ENCODE measurements around the gene RBM4B.

RBM4B gene

DNA sequence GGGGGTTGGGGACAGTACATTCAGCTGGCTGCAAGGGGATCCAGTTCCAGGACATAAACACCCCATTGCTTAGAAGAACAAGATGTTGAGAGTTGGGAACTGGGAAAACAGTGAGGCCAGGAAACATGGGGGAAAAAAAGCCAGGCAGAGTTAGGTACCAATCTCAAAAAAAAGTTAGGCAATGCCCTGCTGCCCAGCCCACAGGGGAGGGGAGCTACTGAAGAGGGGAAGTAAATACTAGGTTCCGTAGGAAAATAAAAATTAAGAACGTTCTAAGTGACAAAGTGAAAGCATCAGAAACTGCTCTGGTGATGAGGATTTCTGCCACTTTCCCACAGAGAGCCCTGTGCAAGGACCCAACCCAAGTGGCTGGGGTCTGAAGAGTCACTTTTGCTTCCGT, 39.3 kb upstream of the RBM4B start:
- TF ChIP-seq ZC3H10 (CRISPR knock-in tag; IDR thresholded peaks at IDR 0.05) (no peak), TCF4 (CRISPR knock-in tag; IDR thresholded peaks at IDR 0.05; ENCODE audit: borderline replicate concordance) (no peak), OSR1 (CRISPR knock-in tag; IDR thresholded peaks at IDR 0.05) (no peak), TOX (CRISPR knock-in tag; IDR thresholded peaks at IDR 0.05; ENCODE audit: borderline replicate concordance) (no peak)
- no peak for ATAC-seq

DNA sequence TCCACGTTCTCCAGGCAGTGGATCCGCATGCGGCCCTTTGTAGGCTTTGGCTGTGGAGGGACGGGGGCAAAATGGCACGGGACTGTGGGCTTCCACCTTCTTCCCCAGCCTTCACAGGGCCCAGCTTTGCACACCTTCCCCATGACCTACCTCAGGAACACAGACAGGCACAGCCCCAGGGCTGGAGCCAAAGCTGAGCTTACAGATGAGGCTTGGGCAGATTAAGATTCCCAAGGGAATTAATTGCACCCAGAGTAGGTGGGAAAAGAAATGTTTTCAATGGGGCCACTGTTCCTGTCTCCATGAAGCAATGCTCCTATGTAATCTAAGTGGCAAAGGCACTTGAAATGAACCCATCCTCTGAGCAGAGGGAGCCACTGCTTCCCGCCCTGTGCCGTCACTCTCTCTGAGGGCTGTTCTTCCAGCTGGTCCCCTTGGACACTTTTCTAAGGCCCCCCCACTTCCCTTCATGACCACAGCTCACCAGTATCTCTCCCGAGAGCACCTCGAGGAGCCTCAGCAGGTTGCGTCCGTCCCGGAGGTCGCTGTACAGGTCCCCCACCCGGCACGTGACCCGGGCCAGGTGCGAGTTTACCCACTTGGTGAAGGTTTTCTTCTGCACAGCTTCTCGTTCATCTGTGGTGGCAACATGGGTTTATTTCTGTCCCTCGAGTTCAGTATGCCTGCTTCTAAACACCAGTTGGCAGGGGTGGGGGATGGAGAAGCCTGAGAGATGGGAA, 37.8 kb upstream of the RBM4B start:
- ATAC-seq: no peak
- TF ChIP-seq CREB5 (CRISPR knock-in tag; IDR thresholded peaks at IDR 0.05; ENCODE audit: low read depth): no peak
- no peak for TF ChIP-seq ZNF8 (CRISPR knock-in tag; IDR thresholded peaks at IDR 0.05)
- no peak for TF ChIP-seq PATZ1 (CRISPR knock-in tag; IDR thresholded peaks at IDR 0.05; ENCODE audit: borderline replicate concordance)
- TF ChIP-seq RARB (CRISPR knock-in tag; IDR thresholded peaks at IDR 0.05): no peak
- no peak for TF ChIP-seq BACH2 (CRISPR knock-in tag; IDR thresholded peaks at IDR 0.05; ENCODE audit: borderline replicate concordance)
- no peak for TF ChIP-seq ESRRG (CRISPR knock-in tag; IDR thresholded peaks at IDR 0.05)
- no peak for TF ChIP-seq ZFP30 (CRISPR knock-in tag; IDR thresholded peaks at IDR 0.05)
- TF ChIP-seq, protein P1, sequence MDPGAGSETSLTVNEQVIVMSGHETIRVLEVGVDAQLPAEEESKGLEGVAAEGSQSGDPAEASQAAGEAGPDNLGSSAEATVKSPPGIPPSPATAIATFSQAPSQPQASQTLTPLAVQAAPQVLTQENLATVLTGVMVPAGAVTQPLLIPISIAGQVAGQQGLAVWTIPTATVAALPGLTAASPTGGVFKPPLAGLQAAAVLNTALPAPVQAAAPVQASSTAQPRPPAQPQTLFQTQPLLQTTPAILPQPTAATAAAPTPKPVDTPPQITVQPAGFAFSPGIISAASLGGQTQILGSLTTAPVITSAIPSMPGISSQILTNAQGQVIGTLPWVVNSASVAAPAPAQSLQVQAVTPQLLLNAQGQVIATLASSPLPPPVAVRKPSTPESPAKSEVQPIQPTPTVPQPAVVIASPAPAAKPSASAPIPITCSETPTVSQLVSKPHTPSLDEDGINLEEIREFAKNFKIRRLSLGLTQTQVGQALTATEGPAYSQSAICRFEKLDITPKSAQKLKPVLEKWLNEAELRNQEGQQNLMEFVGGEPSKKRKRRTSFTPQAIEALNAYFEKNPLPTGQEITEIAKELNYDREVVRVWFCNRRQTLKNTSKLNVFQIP (CRISPR knock-in tag; IDR thresholded peaks at IDR 0.05; ENCODE audit: borderline replicate concordance, low read depth): no peak
- no peak for TF ChIP-seq SNAI2 (CRISPR knock-in tag; IDR thresholded peaks at IDR 0.05)
- TF ChIP-seq ARNTL (CRISPR knock-in tag; IDR thresholded peaks at IDR 0.05; ENCODE audit: borderline replicate concordance, low read depth): no peak
- no peak for TF ChIP-seq ISL1 (CRISPR knock-in tag; IDR thresholded peaks at IDR 0.05)
- TF ChIP-seq TOX (CRISPR knock-in tag; IDR thresholded peaks at IDR 0.05; ENCODE audit: borderline replicate concordance): no peak
- TF ChIP-seq GLIS3 (CRISPR knock-in tag; IDR thresholded peaks at IDR 0.05): no peak
- no peak for TF ChIP-seq CSRNP3 (CRISPR knock-in tag; IDR thresholded peaks at IDR 0.05)
- TF ChIP-seq ZNF70 (CRISPR knock-in tag; IDR thresholded peaks at IDR 0.05): no peak
- no peak for TF ChIP-seq OSR1 (CRISPR knock-in tag; IDR thresholded peaks at IDR 0.05)
- no peak for TF ChIP-seq TCF4 (CRISPR knock-in tag; IDR thresholded peaks at IDR 0.05; ENCODE audit: borderline replicate concordance)
- TF ChIP-seq ZNF565 (CRISPR knock-in tag; conservative IDR thresholded peaks at IDR 0.05; ENCODE audit: low read depth): no peak
- TF ChIP-seq ZFP3 (CRISPR knock-in tag; IDR thresholded peaks at IDR 0.05): no peak
- TF ChIP-seq, protein P2, sequence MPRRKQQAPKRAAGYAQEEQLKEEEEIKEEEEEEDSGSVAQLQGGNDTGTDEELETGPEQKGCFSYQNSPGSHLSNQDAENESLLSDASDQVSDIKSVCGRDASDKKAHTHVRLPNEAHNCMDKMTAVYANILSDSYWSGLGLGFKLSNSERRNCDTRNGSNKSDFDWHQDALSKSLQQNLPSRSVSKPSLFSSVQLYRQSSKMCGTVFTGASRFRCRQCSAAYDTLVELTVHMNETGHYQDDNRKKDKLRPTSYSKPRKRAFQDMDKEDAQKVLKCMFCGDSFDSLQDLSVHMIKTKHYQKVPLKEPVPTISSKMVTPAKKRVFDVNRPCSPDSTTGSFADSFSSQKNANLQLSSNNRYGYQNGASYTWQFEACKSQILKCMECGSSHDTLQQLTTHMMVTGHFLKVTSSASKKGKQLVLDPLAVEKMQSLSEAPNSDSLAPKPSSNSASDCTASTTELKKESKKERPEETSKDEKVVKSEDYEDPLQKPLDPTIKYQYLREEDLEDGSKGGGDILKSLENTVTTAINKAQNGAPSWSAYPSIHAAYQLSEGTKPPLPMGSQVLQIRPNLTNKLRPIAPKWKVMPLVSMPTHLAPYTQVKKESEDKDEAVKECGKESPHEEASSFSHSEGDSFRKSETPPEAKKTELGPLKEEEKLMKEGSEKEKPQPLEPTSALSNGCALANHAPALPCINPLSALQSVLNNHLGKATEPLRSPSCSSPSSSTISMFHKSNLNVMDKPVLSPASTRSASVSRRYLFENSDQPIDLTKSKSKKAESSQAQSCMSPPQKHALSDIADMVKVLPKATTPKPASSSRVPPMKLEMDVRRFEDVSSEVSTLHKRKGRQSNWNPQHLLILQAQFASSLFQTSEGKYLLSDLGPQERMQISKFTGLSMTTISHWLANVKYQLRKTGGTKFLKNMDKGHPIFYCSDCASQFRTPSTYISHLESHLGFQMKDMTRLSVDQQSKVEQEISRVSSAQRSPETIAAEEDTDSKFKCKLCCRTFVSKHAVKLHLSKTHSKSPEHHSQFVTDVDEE (CRISPR knock-in tag; IDR thresholded peaks at IDR 0.05): no peak

Measured in SK-N-SH treated with all-trans-retinoic acid at 6 μM for 48 hours (cell line).